GM23248 (cell line): Measurements from ENCODE around the gene CELF1.

Experiments
- EZH2 ChIP-seq: fragments of 200-600 bp; sonication (generic); IDR thresholded peaks from 2 replicates; pipeline ENCODE4 v1.6.1; 2018; ENCODE audit warnings: antibody characterized with exemption, mild to moderate bottlenecking; ENCODE audit not compliant: insufficient read depth, poor library complexity, severe bottlenecking
- EZH2phosphoT487 ChIP-seq: fragments of 200-600 bp; sonication (generic); IDR thresholded peaks from 2 replicates; pipeline ENCODE4 v1.6.1; 2018; ENCODE audit warnings: antibody characterized with exemption, moderate library complexity, mild to moderate bottlenecking, low read depth; ENCODE audit not compliant: insufficient read depth

GRCh38 chr11:47545298-47545697 is 7.6 kb downstream of the CELF1 start:
- TF ChIP-seq EZH2 (no peak), EZH2phosphoT487 (no peak)
